Immature natural killer cell (primary cell): ENCODE results near the gene ZNF184. TPM values are rescaled to one million over a fixed set of nuclear protein-coding genes. Genes with fewer than 3 reads are reported as not detected.

Experiments
- polyA plus RNA-seq, 3 donors: library from polyadenylated mRNA; unstranded; fragments of 300-500 nt; fragmentation: Illumina TruSeq; gene quantifications; one replicate each; pipeline ENCODE4 v1.2.3, GENCODE V29; 2021

ZNF184 gene
- polyA plus RNA-seq, 3 donors from 2014 or later: 5.4 to 11.3 (median 6.6) TPM

Other genes with a start within 250 kb of the ZNF184 start
- gene PRSS16, start 225.4 kb downstream of the ZNF184 start, polyA plus RNA-seq: under 1 TPM in 1 of 3 donors, not detected in 2; 0.39 TPM
- not detected for gene POM121L2, start 160.8 kb downstream of the ZNF184 start, polyA plus RNA-seq
- gene ZNF391, start 84.3 kb downstream of the ZNF184 start, polyA plus RNA-seq: 1 to 10 TPM in 1 of 3 donors, under 1 TPM in 1, not detected in 1; 0.82 to 2.0 TPM